DMS53 (cell line): ENCODE measurements around the gene ZBP1.

Experiments
- DNase-seq: peaks from one replicate; lab custom pipeline; 2025; lab: John Stamatoyannopoulos, UW

ZBP1 gene

GRCh38 chr20:57596998-57597939, 23.0 kb downstream of the ZBP1 start:
- DNase-seq = peak; percentile 54

DNA sequence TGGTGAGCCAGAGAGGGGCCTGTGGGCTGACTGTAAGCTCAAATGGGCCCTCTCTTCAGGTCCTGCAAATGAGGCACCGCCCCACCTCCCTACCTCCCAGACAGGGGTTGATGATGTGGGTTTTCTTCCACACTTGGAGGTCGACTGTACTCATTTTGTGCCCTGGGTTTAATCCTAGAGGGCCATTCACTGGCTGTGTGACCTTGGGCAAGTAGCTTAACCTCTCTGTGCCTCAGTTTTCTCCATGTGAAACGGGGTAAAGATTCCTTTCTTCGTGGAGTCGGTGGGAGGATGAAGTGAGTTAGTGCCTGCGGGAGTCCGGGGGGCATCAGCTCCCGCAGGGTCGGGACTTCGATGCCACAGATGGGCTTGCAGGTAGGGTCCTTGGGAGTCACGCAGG, 23.9 kb downstream of the ZBP1 start:
- DNase-seq = no peak

GRCh38 chr20:57595041-57596030, 24.9 kb downstream of the ZBP1 start:
- DNase-seq = no peak

DNA sequence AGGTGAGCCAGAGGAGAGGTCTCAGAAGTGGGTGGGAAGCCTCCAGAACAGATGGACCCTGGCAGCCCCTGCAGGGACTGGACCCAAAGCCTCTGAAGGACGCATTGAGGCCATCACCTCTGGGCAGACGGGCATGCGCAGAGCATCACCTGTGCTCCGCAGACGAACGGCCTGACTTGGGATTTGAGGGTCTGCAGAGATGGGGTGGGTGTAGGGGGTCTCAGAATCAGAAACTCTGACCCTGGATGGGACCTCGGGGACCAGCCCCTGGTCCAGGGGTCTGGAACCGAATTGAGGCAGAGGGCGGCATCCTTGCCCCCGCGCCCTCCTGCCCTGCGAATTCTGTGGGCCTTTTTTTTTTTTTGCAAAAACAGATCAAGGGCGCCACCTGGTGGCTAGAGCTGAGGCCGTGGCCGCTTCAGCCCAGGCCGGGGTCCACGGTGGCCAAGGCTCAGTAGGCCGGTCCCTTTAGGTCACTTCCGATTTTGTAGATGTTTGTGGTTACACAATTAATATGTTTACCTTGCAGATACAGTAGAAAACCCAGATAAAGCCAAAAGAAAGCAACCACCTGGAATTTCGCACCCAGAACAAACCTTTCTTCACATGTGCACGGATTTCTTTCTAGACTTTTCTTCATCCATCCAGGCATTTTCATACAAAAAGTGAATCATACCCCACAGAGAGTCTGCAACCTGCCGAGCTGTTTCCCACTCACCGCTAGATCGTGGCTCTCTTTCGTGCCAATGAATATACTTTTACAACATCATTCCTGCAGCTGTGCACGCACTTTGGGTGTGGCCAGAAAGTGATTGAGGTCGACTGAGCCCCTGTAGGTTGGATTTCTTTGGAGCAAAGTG, 25.9 kb downstream of the ZBP1 start:
- DNase-seq = peak; percentile 50

DNA sequence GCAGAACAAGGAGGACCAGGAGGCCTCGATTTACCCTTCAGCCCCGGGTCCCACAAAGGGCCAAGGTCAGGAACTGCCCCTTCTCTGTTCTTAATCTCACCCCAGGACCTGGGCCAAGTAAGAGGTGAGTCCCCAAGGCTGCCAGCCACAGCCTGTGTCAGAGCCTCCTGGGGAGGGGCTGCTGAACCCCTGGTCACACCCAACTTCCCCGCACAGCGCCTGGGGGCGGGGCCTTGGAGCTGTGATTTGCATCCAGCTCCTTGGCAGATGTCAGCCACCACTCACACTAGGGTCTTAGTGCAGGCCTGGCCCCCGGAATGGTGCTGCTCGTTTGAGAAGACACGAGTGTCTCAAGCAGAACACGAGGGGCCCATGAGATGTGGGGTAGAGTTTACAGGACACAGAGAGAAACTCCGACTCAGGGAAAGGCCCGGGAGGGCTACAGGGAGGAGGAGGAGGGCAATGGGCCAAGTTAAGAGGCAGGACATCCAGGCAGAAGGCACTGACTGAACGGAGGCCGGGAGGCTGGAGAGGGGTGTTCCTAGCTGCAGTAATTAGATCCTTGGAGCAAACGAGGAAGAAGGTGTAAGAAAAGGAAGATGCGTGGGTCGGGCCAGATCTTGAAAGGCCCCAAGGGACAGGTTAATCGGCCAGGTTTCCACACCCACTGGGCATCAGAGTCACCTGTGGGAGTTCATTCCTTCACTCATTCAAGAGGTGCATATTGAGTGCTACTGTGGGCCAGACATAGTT, 26.9 kb downstream of the ZBP1 start:
- DNase-seq = no peak

DNA sequence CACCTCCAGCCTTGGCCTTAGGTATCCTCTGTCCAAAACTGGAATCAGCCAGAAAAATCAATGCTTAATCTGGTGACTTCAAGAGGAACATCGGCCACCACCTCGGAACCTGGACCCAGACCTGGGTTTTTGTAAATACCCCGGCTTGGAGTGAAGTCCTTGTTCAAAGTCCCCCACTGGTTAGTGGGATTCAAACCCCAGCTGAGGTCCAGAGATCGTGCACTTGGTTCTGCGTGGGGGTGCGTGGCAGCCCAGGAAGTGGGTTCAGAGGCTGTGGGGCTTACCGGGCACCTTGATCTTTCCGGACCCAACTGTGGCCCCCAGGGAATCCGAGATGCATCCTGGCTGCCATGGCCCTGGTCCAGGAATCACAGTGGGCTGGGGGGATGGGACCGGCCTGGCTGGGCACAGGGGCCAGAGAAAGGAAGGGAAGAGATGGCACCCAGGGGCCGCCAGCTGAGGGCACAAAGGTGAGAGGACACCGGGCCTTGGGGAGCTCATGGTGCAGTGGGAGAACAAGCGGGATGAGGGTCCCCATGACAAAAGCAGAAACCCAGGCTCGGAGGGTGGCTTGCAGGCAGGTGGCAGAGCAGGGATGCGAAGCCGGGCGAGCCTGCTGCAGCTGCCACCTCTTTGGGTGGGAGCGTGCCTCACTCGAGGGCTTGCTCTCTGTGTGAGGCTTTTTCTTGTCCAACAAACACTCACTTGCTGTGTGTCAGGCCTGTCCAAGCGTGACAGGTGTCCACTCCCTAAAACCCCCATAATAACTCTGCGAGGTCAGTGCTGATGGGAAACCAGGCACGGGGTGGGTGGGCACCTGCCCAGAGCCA, 27.7 kb downstream of the ZBP1 start:
- no peak for DNase-seq

DNA sequence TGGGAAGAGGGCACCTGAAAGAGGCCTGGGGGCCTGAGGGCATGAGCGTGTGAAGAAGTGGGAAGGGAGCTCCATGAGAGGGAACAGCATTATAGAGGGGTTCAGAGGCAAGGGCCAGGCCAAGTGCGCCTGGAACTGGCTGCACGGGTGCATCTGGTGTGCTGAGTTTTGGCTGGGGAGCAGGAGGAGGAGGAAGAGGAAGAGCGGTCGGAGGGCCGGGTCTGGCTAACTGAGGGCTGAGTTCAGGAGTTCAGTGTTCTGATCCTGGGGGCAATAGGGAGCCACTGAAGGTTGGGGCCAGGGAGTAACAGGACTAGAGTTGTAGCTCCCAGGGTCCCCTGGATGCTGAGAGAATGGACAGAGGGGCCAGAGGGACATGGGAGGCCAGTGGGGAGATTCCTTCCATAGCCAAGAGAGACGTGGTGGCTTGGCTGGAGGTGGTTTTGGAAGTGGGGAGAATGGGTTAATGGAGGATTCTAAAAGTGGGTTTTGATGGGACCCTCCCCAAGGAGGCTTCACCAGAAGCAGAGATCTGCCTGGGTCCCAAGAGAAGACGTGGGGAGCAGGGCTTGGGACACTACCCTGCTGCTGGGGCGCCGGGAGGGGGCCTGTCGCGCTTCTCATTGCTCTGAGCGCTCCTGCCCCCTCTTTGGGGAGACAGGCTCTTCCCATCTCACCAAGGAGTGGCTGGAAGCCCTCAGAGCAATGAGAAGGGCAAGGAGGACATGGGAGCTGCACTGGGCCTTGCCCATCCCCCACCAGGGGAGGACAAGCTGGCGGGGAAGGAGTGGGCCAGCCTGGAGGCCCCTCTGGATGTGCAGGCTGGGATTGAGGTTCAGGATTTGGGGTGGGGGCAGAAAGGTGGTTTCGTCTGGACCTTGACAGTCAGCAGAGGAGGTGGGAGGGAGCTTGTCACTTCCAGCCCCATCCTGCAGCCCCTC, 28.7 kb downstream of the ZBP1 start:
- DNase-seq = no peak

DNA sequence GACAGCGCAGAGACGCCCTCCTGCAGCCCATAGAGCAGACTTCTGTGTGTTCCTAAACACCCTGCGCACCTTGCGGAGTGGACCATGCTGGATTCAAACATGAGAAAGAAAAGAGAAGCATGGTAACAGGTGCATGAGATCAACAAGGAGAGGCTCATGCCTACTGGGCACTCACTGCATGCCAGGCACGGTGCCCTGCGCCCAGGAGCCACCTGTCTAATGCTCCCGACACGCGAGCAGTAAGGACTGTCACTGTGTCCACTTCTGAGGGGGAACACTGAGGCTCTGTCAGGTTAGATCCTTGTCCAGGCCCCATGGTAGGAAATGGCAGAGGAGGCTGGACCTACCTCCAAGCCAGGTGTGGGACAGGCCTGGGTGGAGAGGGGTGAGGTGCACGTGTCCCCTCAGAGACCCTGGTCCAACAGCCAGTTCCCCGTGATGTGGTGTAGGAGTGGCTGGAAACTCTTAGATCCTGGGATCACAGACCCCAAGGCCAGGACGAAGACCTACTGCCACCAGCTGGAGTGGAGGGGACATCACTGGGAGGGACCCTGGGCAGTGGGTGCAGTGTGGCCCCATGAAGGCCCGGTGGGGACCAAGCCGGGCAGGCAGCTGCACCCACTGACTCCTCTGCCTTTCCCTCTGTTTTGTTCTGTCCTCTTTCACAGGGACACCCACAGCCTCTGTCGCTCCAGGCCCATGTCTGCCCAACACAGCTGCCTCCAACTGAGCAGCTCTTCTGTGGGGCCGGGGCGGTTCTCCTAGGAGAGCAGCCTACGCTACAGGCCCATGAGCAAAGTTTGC, 29.5 kb downstream of the ZBP1 start:
- no peak for DNase-seq

DNA sequence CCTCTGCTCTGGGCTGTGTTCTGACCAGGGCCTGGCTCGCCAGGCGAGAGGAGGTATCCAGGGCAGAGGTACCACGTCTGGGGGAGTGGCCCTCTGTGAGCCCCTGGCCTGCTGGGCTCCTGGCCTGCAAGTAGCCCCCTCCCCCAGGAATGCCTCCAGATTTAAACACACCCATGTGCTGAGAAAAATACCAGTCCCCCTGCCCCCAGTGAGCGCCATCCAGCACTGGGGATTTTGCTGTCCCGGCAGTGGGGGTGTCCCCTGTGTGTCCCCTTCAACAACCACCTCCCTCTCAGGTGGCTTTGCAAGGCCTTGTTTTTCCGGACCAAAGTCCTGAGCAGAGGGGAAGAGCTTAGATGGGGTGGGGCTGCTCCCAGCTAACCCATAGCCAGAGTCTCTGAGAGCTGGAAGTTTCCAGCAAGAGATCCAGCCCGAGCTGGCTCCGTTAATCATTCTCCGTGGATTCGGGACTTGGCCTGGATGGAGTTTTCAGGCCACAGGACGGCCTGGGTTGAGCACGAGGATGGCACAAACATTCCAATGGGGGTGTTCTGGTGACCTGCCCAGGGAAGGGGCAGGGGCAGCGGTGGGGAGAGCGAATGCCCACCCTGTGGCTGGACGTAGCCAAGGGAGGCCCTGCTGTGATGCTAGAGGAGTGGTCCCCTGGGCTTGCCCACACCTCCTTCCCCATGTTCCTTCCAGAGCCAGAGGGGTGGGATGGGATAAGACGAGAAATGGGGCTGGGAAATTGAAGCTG, 30.3 kb downstream of the ZBP1 start:
- DNase-seq = no peak

DNA sequence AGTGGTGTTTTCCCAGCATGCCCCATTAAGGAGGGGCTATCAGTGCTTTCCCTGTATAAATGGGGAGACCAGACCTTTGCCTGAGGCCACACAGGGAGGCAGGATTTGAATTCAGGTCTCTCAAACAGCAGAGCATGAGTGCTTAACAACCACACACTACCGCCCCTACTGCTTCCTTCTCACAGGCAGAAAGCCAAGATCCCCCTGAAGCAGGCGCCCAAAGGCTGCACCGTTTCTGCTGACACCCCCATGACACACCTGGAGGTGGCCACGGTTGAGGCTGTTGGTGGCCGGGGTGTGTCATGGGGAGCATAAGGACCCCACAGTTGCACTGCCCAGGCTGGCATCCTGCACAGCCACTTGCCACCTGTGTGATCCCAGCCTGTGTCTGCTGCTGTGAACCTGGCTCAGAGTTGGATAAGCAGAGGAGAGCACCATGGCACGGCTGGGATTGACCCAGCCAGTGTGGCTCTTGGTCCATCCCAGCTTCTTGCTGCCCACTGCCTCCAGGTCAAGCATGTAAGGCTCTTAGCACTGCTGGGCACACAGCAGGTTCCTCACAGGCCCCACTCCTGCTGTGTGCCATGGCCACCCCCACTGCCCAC, 31.0 kb downstream of the ZBP1 start:
- DNase-seq = no peak

DNA sequence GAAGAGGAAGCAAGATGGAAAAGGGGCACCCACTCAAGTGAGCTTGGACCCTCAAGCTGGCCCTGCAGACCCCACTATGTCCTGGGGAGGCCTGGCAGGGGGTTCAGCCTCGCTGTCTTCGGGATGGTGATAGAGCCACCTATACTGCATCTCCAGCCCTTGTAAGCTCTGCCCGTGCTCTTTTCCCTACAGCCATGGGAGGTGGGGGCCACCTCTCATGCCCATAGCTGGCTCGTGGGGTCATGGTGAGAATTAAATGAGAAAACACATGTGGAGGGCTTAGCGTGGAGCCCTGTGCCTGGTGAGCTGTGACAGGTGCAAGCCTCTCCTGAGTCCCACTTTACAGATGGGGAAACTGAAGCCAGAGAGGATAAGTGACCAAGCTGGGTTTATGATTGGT, 31.6 kb downstream of the ZBP1 start:
- no peak for DNase-seq

- no peak for DNase-seq
Observed at GRCh38 chr20:57587989-57588377, 32.2 kb downstream of the ZBP1 start.

DNA sequence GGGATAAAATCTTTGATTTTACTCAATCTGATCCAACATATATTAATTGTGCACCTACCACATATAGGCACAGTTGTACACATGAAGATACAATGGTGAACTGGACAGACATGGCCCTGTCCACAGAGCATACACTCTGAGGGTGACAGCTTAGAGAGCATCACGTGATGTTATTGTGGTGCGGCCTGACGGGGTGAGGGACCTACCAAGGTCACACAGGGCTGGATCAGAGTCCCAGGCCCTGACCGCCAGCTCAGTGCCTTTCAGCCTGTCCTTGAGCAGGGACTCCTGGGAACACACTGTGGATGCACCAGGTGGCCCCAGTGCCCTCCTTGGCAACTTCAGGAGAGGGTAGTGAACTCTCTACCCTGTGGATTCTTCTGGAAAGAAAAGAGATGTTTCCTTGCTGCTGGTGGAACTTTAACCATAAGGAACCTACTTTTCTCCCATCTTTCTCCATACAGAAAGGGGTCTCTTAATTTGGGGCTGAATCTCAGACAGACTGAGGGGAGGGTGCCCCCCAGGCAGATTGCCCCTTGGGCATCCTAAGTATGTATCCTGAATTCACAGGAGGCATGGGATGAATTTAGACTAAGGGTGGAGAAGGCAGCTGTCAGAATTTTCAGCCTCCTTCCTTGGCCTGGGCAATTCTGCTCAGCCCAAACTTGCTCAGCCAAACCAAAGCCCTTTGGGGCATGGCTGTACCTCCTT, 32.8 kb downstream of the ZBP1 start:
- no peak for DNase-seq

- DNase-seq = no peak
Observed at GRCh38 chr20:57586943-57587277, 33.3 kb downstream of the ZBP1 start.

- DNase-seq = no peak
Observed at GRCh38 chr20:57586370-57586793, 33.8 kb downstream of the ZBP1 start.

- no peak for DNase-seq
Observed at GRCh38 chr20:57585466-57586213, 34.6 kb downstream of the ZBP1 start.
